HG03159 (cell line): ENCODE measurements around the gene TMEM178A.

Source experiments
- ATAC-seq: cut with Tn5 transposase; IDR thresholded peaks from one replicate; pipeline ENCODE4 v1.9.1; 2021; ENCODE audit warnings: mild to moderate bottlenecking, moderate library complexity; ENCODE audit not compliant: unreplicated experiment

TMEM178A gene

DNA sequence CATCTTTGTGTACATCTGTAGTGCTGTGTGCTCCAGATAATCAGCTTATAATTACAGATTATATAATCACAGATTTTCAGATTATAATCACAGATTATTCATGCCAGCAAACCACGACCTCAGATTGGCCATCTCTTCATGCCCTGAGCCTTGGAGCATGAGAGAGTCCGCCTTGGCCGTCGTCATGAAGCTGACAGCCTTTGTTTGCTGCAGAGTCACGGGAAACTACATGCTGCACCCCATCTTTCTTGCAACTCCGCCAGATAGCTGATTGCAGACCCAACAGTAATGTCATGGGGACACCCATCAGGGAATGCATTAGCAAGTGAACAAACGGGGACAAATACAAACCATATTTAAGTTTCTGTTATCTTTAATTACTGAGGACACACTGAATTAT is 7.3 kb downstream of the TMEM178A start:
- ATAC-seq, result no peak

DNA sequence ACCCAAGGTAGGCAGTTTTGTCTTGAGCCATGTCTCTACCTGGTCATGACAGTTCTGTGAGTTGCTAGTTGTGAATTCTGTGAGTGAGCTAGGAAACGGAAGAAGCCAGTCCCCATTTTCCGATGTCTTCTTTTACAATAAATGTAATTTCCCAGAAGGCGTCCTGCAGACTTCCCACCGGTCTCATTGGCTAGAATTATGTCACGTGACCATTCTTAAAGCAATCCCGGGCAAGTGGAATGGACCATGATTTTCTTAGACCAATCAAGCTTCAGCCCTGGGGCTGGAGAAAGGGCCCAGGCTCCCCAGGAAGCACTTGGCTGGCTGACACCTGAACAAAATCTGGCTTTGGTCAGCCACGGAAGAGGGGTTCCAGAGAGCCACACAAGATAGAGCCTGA is 10.6 kb downstream of the TMEM178A start:
- ATAC-seq, result no peak

DNA sequence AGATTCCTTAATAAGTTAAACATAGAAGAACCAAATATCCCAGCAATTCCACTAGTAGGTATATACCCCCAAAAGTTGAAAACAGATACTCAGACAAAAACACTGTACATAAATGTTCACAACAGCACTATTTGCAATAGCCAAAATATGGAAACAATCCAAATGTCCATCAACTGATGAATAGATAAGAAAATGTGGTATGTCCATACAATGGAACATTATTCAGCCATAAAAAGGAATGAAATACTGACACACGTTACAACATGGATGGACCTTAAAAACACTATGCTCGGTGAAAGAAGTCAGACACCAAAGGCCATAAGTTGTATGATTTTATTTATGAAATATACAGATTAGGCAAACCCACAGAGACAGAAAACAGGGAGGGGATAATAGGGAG is 12.5 kb downstream of the TMEM178A start:
- no peak for ATAC-seq

DNA sequence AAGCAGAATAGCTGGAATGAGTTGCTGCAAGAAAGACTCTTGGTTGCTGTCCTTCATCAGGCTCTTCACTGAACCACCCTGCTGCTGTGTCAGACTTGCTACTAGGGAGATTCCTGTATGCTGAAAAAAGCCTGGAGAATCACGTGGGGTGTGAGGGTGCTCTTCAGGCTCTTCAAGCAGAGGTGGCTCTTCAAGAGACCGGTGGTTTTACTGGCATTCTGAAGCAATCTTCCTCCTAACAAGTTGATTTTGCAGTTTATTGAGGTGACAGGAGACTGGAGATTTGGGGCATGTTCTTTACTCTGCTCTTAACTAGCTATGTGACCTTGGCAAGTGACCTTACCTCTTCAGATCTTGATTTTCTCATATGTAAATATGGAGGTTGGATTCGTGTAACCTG is 14.1 kb downstream of the TMEM178A start:
- no peak for ATAC-seq

DNA sequence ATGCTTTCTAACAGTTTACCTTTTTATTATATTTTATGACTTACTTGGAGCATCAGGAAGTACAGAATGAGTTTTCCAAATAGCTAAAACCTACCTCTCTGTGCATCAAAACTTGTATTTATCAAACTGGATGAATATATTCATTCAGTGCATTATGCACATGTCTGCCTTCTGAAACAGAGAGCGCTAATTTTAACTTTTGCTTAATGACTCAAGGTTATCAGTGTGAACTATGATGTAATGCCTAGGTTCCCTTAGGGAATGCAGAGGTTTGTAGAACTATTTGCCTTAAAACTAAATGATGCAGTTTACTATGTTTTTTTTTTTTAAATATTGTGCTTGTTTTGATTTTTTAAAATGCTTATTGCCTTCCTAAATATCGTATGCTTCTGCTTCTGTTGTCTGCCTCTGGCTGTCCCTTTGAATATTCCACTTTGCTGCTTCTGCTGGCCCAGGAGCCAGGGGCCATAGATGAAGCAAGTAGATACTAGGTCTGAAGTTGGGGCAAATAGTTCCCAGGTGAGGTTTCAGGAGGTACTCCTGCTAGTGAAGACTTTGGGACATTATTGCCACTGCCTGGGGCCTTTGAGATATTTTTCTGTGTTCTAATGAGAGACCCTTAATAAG is 16.5 kb downstream of the TMEM178A start:
- no peak for ATAC-seq

DNA sequence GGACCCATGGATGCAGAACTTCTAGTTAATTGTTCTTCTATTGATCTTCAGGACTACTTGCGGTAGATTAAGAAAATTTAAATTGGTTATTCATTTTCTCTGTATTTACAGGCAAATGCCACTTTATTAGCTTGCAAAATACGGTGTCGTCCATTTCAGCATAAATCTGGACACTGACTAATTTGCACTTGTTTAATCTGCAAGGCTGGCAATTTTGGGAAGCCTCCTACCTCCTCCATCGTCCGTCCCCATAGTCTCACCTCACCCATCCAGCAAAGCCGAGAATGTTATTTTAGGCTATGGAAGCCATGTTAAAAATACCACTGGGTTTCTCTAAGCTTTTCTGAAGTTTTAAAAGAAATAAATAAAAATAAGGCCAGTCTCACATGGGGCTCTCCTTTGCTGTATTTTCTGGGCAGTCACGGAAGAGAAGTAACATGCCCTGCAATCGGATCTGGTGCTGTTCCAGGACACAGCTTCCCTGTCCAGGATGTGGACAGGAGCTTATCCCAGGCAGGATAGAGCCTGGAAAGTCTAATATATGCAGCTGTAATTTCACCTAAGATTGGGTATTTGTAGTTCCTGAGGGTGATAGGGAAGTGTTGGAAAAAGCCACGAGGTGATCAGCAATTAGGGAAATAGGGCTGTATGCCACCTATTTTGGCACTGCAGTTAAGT is 17.4 kb downstream of the TMEM178A start:
- ATAC-seq, result no peak

DNA sequence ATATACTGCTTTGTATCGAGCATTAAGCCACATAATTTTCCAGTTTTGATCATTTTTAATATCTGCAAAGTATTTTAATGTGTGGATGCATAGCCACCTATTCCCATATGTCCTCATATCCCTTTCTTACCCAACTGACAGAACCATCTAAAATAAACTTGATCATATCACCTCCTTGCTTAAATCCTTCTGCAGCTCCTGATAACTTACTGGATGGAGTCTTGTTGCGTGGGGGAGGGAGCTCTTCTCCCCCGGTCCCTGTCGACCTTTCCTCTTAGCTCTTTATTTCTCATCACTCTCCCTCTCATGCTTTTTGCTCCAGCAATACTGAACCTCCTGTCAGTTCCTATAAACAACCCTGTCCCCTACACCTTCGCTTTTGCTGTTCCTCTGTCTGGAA is 18.7 kb downstream of the TMEM178A start:
- ATAC-seq, result no peak

DNA sequence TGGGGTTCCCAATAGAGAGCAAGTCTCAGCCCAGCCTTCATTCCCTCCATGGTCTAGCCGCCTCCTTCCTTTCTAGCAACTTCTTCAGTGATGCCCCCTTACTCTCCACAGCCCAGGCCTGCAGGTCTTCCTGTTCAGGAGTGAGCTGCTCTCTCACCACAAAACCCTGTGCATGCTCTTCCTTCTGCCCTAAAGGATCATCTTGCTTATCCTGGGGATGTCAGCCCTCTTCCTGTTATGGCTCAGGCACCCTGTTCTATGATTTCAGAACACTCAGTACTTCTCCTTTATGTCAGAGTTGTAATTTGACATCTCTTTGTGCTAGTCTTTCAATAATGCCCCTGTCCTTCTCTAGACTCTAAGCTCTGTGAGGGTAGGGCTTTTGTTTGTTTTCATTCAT is 19.4 kb downstream of the TMEM178A start:
- ATAC-seq, result no peak

DNA sequence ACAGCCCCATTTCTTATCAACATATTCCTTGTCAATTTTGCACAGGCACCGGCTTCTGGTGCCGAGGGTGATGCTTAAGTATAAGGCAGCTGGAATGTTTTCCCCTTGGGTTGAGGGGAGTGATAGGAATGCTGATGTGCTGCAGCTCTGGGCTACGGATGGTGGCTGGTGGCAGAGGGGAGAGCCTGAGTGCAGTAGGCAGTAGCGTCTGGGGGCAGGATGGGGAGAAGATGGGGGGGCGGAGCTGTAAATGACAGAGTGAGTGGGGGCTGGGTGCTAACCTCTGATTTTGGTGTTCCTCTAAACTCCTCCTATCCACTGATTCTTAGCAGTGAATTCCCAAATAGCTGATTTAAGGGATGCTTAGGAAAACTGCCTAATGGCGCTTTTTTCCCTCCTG is 20.7 kb downstream of the TMEM178A start:
- ATAC-seq, result no peak

DNA sequence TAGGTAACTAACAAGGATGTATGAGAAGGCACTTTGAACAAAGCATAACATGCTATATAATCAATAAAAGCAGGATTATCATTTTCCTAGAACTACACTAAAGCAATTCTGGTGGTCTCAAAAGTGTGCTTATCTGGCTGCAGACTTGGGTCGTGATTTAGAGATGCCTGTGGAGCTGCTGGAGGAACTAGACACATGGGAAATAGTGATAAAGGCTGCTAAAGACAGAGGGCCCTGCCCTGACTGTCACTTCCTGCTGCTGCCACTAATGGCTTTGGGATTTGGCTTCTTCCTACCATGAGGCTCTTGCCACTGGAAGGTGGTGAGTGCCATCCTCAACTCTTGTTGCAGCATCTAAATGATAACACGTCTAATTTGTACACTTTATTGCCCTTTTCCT is 22.5 kb downstream of the TMEM178A start:
- ATAC-seq, result no peak

DNA sequence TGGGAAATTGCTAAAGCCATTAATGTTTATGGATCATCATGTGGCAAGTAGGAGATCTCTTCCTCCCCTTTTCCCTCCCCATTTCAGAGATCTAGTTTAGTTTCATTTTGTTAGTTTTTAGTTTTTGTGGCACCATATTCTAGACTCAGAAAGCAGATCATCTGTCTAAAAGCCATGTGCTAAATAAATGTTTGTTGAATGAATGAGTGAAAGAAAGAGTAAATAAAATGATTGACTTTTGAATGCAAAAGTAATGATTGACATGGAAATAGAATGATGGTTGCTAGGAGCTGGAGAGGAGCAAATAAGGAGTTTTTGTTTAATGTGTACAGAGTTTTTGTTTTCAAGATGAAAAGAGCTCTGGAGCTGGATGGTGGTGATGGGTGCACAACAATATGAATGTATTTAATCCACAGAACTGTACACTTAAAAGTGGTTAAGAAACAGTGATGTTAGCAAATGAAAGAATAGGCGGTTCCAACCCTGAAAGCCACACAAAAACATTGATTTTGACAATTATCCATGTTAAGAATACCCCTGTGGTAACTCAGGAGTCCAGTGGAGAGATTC is 23.6 kb downstream of the TMEM178A start:
- no peak for ATAC-seq

DNA sequence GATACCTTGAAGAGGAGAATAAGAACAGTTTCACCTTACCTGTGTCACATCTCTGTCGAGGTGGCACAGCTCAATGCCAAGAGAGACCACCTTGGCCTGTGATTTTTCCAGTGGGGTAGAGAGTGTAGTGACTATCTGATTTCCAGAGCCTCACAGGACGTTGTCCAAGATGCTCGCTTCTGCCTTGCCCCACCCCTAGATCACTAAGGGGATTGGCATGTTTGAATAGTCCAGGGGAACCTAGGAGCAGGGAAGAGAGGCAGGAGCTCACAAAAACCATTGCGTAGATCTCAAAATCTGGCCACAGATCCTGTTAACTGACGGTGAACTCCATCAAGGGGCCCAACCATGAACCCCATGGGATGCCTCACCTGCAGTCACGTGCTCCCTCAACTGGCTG is 24.2 kb downstream of the TMEM178A start:
- ATAC-seq, result no peak

DNA sequence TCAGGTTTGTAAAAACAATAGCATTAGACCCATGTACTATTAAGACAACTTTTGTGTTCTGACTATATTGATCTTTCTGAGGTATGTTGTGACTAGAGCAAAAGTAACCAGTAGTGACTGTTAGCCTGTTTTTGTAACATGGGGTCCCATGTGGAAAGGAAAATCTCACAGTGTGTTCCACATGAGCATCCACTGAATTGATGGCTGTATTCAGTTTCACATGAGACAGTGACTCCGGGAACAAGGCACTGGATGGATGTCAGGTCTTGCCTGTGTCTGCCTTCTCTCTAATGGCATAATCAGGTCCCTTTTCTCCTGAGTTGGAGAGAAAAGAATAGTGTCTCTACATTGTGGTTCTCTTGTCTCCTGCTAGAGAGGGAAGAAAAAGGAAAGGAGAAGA is 27.5 kb downstream of the TMEM178A start:
- no peak for ATAC-seq

DNA sequence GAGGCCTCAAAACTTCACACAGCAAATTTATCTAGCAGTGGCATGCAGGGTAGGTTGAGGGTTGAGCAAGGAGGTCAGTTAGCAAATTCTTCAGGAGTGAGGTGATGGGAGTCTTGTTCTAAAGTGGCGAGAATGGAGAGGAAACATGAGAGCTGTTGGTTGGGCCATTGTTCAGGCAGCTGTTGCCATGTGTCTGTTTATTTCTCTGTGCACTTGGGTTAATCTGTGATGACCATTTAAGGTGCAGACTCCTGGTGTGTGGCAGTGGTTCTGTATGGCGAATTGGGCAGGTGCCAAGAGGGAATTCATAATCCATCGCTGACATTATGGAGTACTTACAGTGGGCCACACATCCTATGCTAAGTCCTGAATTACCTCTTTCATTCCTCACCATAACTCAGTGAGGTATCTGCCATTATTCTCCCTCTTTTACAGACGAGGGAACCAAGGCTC is 30.4 kb downstream of the TMEM178A start:
- ATAC-seq, result no peak

DNA sequence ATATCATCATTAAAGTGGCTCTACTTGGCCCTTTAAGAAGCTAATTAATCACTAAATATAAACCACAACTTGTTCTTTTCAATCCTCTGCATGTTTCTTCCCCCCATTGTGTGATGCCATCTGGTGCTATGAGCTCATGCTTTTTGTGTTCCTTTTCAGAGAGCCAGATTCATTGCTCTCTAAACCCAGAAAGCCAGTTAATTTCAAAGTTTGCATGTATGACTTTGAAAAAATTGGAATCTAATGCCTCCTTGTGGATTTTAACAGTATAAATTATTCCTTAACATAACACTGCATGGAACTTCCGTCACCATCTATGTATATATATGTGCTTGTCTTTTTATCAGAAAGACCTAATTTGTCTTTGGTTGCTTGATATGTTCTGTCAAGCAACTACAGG is 31.1 kb downstream of the TMEM178A start:
- ATAC-seq, result no peak

DNA sequence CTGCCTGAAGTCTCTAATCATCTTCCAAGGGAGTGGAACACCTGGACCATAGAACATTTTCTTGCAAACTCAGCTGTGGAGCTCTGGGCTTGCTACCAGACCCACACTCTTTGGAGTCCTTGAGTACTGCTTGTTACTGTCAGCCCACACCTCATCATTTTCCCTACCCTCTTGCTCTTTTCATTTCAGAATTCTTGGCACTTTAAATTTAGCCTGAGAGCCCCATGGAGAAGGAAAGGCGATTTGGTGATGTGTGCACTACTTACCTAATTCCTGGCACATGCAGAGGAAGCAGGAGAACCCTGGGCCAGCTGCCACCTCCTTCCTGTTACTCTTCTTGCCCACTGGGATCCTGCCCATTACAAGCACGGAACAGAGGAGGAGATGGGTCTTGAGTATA is 31.7 kb downstream of the TMEM178A start:
- no peak for ATAC-seq

DNA sequence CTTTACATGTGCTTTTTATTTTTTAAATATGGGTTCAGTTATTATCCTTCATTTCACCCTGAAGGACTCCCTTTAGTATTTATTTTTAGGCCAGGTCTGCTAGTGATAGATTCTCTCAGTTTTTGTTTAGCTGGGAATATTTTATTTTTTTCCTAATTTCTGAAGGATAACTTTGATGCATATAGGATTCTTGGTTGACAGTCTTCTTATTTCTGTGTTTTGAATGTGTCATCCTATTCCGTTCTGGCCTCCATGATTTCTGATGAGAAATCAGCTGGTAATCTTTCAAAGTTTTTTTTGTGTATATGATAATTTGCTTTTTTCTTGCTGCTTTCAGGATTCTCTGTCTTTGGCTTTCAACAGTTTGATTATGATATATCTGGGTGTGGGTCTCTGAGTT is 35.4 kb downstream of the TMEM178A start:
- ATAC-seq, result no peak

DNA sequence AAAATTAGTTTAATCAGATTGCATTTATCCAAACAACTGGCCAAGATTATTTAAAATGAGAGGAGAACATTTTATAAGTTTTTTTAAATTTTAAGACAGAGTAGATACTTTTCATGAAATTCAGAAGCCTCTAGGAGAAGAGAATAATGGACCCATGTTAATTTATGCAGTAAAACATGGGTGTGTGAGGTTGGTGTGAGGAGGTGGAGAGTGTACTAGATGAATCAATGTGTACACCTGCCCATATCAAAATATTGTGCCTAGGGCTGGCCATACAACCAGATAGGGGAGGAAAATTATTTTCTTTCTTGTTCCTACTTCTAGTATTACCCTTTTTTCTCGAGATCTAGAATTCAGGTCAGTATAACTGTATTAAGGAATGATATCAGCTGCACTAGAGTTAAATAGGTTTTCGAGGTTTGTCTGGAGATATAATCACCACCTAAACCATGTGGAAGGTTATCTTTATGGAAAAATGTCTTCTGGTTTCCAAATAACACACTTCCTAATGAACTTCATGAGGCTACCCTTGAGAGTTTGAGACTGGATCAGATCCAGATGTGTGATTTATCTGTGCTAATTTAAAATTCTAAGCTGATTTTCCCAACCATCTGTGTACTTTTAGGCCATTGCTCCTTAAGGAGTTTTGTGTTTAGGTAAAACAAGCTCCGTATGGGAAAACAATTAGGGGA is 37.6 kb downstream of the TMEM178A start:
- ATAC-seq, result no peak

DNA sequence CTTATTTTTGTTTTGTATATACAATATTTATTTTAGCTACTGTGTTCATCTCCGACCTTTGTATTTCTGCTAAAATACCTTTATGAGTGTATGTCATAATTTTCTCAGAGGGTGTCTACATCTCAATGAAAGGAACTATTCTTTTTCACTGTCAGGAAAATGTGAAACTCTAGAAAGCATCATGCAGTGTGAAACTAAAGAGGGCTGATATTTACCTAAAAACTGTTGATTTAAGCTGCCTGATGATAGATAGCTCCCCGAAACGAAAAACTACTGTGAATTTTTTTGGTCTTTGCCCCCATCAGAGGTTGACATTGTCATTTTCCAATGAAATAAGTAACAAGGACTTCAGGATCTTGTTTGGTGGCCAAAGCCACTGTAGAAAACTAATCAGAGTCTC is 38.8 kb downstream of the TMEM178A start:
- no peak for ATAC-seq

DNA sequence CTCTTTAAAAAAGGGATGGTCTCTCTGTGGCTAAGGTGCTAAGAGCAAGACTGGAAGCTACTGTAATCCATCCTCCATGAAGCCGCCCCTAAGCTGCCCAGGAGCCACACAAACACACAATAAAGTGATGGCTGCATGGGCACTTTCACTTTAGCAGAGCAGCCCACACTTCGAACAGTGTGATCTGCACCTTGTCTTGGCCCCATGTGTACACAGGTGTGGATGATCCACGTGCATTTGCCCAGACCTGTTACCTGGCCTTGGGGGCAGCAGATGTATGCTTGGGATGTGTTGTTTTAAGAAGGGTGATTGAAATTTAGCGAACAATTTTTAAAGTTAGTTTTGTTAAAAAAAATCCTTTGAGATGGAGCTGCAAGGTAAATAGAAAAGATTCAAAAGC is 39.9 kb downstream of the TMEM178A start:
- no peak for ATAC-seq

DNA sequence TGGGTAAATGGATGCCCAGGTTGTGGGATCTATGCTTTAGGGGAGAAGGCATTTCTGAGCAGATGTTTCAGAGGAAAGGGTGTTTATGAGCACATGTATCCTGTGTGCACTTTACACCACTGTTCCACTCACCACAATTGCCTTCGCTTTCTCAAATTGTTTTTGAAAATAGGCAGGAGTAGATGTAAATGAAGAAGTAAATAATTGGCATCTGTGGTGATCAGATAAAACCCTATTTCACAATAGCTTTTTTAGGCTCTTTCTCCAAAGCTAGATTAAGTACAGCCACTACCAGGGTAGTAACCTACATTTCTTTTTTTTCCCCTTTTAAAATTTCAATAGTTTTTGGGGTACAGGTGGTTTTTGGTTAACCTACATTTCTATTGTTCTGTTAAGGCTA is 40.6 kb downstream of the TMEM178A start:
- ATAC-seq, result no peak

DNA sequence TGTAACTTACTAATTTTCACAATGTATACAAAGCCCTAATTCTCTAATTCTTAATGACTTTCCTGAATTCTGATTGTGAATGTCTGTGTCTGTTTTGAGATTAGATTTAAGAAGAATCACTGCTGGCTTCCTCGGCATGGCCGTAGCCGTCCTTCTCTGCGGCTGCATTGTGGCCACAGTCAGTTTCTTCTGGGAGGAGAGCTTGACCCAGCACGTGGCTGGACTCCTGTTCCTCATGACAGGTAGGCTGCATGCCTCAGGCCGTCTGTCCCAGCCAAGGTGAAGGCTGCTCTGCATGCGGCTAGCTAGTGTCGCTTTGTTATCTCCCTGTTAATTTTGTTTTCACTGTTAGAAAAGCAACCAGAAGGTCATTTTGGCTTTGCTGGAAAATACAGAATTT is 41.2 kb downstream of the TMEM178A start:
- ATAC-seq, result no peak
